Measurements from ENCODE around the gene FADS3. TPM values are rescaled to one million over a fixed set of nuclear protein-coding genes. Genes with fewer than 3 reads are reported as not detected.
A peak's percentile ranks its signal among the peaks of the same experiment; 100 is the strongest.

Gene FADS3
- total and polyA plus RNA-seq, 2 donors (not counting 1 experiment from before 2014, with no cell fraction given) = 225 to 256 TPM

- H2AFZ ChIP-seq (ENCODE audit: insufficient read depth, low read depth, low read length, poor library complexity, severe bottlenecking) = no peak overlapping the region
- DNase-seq (no peak), ATAC-seq (ENCODE audit: low read depth) (no peak)
- no peaks in the 10 kb centered on the region for H3K36me3 ChIP-seq (replicated peaks in 1 of 2; ENCODE audit: control extremely low read depth in 1 of 2, control insufficient read depth in 1 of 2, extremely low read depth in 1 of 2, insufficient read depth in 2 of 2, low read length in 1 of 2)
- no peak overlapping the region for H3K9ac ChIP-seq (ENCODE audit: low read length)
- no peaks in the 10 kb centered on the region for H3K79me2 ChIP-seq (ENCODE audit: control insufficient read depth, insufficient read depth, low read length)
- peaks cover 8 to 11% of the 10 kb centered on the region in 2 donors for H3K4me1 ChIP-seq (ENCODE audit: control insufficient read depth in 2 of 2, insufficient read depth in 2 of 2, low read length in 2 of 2)
- Mint-ChIP-seq H3K9me3 (ENCODE audit: insufficient read depth) (no peaks in the 10 kb centered on the region), H3K27me3 (peaks cover 41% of the 10 kb centered on the region), H3K4me3 (no peak overlapping the region), H3K27ac (no peak overlapping the region), H3K4me1 (peaks cover 12% of the 10 kb centered on the region)
- POLR2A ChIA-PET = no interaction called here
- 85% methylated on average over 5 of the region's 8 CpGs for WGBS (ENCODE audit: insufficient coverage)
- H3K27ac ChIP-seq (ENCODE audit: low read length in 2 of 2) = no peak overlapping the region
- H3K27me3 ChIP-seq (replicated peaks in 1 of 4; ENCODE audit: control extremely low read depth in 1 of 4, control insufficient read depth in 3 of 4, insufficient read depth in 4 of 4, low read length in 3 of 4) = peaks cover 0 to 35% (median 19%) of the 10 kb centered on the region in 4 experiments
- TF ChIP-seq CTCF (IDR thresholded peaks at IDR 0.05) (no peak), EZH2 (IDR thresholded peaks at IDR 0.05; ENCODE audit: borderline replicate concordance, insufficient read depth, low read depth, low read length, poor library complexity, severe bottlenecking) (no peak)
- no peak overlapping the region for H3K4me3 ChIP-seq (ENCODE audit: control extremely low read depth in 1 of 5, extremely low read depth in 1 of 5, insufficient read depth in 1 of 5, low read depth in 2 of 5, low read length in 4 of 5)
- CTCF ChIA-PET = interaction anchor here (1.6 kb wide), 1 partner anchor 15 kb away, joined by 5 read pairs; no protein-coding TSS in a partner anchor
- intact Hi-C loops (cut with micrococcal nuclease) = no loop called here
- H3K4me2 ChIP-seq (replicated peaks; ENCODE audit: low read depth, low read length, poor library complexity, severe bottlenecking) = no peak overlapping the region
- H4K20me1 ChIP-seq (ENCODE audit: control insufficient read depth, insufficient read depth, low read length, poor library complexity, severe bottlenecking) = no peaks in the 10 kb centered on the region
- H3K9me3 ChIP-seq (ENCODE audit: control extremely low read depth in 1 of 3, control insufficient read depth in 2 of 3, insufficient read depth in 1 of 3, low read length in 2 of 3) = no peaks in the 10 kb centered on the region
These were observed 22.5 kb upstream of the FADS3 start for GRCh38 chr11:61913699-61914395.

GRCh38 chr11:61912991-61913698, 21.8 kb upstream of the FADS3 start:
- Histone ChIP-seq H3K9ac (ENCODE audit: low read length) (no peak overlapping the region), H3K4me1 (ENCODE audit: control insufficient read depth in 2 of 2, insufficient read depth in 2 of 2, low read length in 2 of 2) (peaks cover 7 to 11% of the 10 kb centered on the region in 2 donors), H4K20me1 (ENCODE audit: control insufficient read depth, insufficient read depth, low read length, poor library complexity, severe bottlenecking) (no peaks in the 10 kb centered on the region), H3K79me2 (ENCODE audit: control insufficient read depth, insufficient read depth, low read length) (no peaks in the 10 kb centered on the region), H3K36me3 (replicated peaks in 1 of 2; ENCODE audit: control extremely low read depth in 1 of 2, control insufficient read depth in 1 of 2, extremely low read depth in 1 of 2, insufficient read depth in 2 of 2, low read length in 1 of 2) (no peaks in the 10 kb centered on the region), H2AFZ (ENCODE audit: insufficient read depth, low read depth, low read length, poor library complexity, severe bottlenecking) (no peak overlapping the region), H3K27me3 (replicated peaks in 1 of 4; ENCODE audit: control extremely low read depth in 1 of 4, control insufficient read depth in 3 of 4, insufficient read depth in 4 of 4, low read length in 3 of 4) (peaks cover 0 to 28% (median 12%) of the 10 kb centered on the region in 4 experiments), H3K27ac (ENCODE audit: low read length in 2 of 2) (no peak overlapping the region), H3K9me3 (ENCODE audit: control extremely low read depth in 1 of 3, control insufficient read depth in 2 of 3, insufficient read depth in 1 of 3, low read length in 2 of 3) (no peaks in the 10 kb centered on the region), H3K4me2 (replicated peaks; ENCODE audit: low read depth, low read length, poor library complexity, severe bottlenecking) (no peak overlapping the region), H3K4me3 (ENCODE audit: control extremely low read depth in 1 of 5, extremely low read depth in 1 of 5, insufficient read depth in 1 of 5, low read depth in 2 of 5, low read length in 4 of 5) (no peak overlapping the region)
- peak overlapping the region; percentile 13 for H3K27ac Mint-ChIP-seq
- ATAC-seq (ENCODE audit: low read depth) (no peak), DNase-seq (peak; percentile 4)
- peaks cover 9% of the 10 kb centered on the region for H3K4me1 Mint-ChIP-seq
- H3K9me3 Mint-ChIP-seq (ENCODE audit: insufficient read depth) = no peaks in the 10 kb centered on the region
- CTCF ChIA-PET = interaction anchor here (0.5 to 1.6 kb wide), 2 partner anchors 14 to 43 kb away, joined by 3 to 5 read pairs; no protein-coding TSS in a partner anchor
- 92% methylated on average over 18 of the region's 18 CpGs for WGBS (ENCODE audit: insufficient coverage)
- H3K4me3 Mint-ChIP-seq = no peak overlapping the region
- intact Hi-C loops (cut with micrococcal nuclease) = no loop called here
- POLR2A ChIA-PET = interaction anchor here (0.6 kb wide), 1 partner anchor 72 kb away, joined by 6 read pairs; no protein-coding TSS in a partner anchor
- TF ChIP-seq EZH2 (IDR thresholded peaks at IDR 0.05; ENCODE audit: borderline replicate concordance, insufficient read depth, low read depth, low read length, poor library complexity, severe bottlenecking) (no peak), CTCF (IDR thresholded peaks at IDR 0.05) (no peak)
- peaks cover 34% of the 10 kb centered on the region for H3K27me3 Mint-ChIP-seq
